Measurements from ENCODE around the gene DGKG.

The DGKG gene

GRCh38 chr3:186132487-186132886 is 229.5 kb downstream of the DGKG start:
- DNase-seq, result no peak

- no peak for DNase-seq
Observed at GRCh38 chr3:186129206-186129605, 232.8 kb downstream of the DGKG start.

- DNase-seq, result no peak
Observed at GRCh38 chr3:186128158-186128557, 233.9 kb downstream of the DGKG start.

- DNase-seq, result no peak
Observed at GRCh38 chr3:186127463-186127862, 234.6 kb downstream of the DGKG start.

GRCh38 chr3:186125118-186125517 is 236.9 kb downstream of the DGKG start:
- DNase-seq, result no peak

- DNase-seq, result no peak
Observed at GRCh38 chr3:186124592-186124991, 237.4 kb downstream of the DGKG start.

GRCh38 chr3:186123012-186123411 is 239.0 kb downstream of the DGKG start:
- no peak for DNase-seq

- no peak for DNase-seq
Observed at GRCh38 chr3:186121968-186122367, 240.1 kb downstream of the DGKG start.

- no peak for DNase-seq
Observed at GRCh38 chr3:186121278-186121677, 240.8 kb downstream of the DGKG start.

GRCh38 chr3:186119499-186119898 is 242.5 kb downstream of the DGKG start:
- DNase-seq, result no peak

- no peak for DNase-seq
Observed at GRCh38 chr3:186118692-186119091, 243.3 kb downstream of the DGKG start.

- DNase-seq, result no peak
Observed at GRCh38 chr3:186117521-186118134, 244.4 kb downstream of the DGKG start.

GRCh38 chr3:186115239-186115996 is 246.6 kb downstream of the DGKG start:
- DNase-seq, result no peak

- peak; percentile 17 for DNase-seq
Observed at GRCh38 chr3:186110975-186111974, 250.8 kb downstream of the DGKG start.

- DNase-seq, result no peak
Observed at GRCh38 chr3:186109897-186110803, 251.9 kb downstream of the DGKG start.

- DNase-seq, result peak; percentile 99
Observed at GRCh38 chr3:186108941-186109865, 252.8 kb downstream of the DGKG start, which contains the start of gene ETV5. Gene ETV5 (minus strand): TSS chr3:186109089. CDS start chr3:186105868, 3,221 bp downstream.

GRCh38 chr3:186108106-186108940 is 253.7 kb downstream of the DGKG start:
- DNase-seq, result peak; percentile 49

- DNase-seq, result peak; percentile 76
Observed at GRCh38 chr3:186107215-186108105, 254.6 kb downstream of the DGKG start.

- no peak for DNase-seq
Observed at GRCh38 chr3:186105543-186105942, 256.5 kb downstream of the DGKG start.
